ENCODE measurements around the gene CTU1.

Gene CTU1

DNA sequence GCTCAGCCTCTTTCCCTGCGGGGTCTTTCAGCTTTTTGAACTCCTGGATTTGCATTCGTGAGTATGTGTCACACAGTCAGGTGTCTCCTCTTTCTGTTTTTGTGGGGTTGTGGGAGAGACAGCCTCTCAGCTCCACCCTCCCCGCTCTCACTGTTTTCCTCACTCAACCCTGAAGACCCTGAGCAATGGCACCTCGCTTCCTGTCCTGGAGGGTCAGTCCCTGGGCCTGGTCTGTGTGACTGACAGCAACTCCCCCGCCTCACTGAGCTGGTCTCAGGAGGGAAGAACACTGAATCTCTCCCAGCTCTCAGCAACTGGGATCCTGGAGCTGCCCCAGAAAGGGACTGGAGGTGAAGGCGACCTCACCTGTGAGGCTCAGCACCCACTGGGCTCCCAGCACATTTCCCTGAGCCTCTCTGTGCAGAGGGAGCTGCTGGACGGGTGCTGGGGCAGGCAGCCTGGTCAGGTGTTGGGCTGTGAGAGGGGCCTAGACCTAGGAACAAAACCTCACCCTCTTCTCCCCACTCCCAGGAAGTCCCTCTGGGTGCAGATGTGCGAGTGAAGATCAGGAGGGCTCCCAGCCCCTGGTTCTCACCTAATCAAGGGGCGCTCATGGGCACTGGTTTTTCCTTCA lies 29.7 kb upstream of the CTU1 start:
- no peaks in the 10 kb centered on the region for H3K36me3 ChIP-seq
- no peak overlapping the region for H3K4me3 ChIP-seq
- intact Hi-C loops (cut with DNase I; ENCODE audit: low total_unique reads): no loop called here
- H3K9me3 ChIP-seq: no peaks in the 10 kb centered on the region
- no peaks in the 10 kb centered on the region for H3K4me1 ChIP-seq
- peak in 1 of 2 donors; percentile 27 for DNase-seq
- no peak overlapping the region for H3K27ac ChIP-seq
- peaks cover 0 to 28% of the 10 kb centered on the region in 2 donors for H3K27me3 ChIP-seq
- TF ChIP-seq, protein P1, sequence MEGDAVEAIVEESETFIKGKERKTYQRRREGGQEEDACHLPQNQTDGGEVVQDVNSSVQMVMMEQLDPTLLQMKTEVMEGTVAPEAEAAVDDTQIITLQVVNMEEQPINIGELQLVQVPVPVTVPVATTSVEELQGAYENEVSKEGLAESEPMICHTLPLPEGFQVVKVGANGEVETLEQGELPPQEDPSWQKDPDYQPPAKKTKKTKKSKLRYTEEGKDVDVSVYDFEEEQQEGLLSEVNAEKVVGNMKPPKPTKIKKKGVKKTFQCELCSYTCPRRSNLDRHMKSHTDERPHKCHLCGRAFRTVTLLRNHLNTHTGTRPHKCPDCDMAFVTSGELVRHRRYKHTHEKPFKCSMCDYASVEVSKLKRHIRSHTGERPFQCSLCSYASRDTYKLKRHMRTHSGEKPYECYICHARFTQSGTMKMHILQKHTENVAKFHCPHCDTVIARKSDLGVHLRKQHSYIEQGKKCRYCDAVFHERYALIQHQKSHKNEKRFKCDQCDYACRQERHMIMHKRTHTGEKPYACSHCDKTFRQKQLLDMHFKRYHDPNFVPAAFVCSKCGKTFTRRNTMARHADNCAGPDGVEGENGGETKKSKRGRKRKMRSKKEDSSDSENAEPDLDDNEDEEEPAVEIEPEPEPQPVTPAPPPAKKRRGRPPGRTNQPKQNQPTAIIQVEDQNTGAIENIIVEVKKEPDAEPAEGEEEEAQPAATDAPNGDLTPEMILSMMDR (IDR thresholded peaks at IDR 0.05): no peak

DNA sequence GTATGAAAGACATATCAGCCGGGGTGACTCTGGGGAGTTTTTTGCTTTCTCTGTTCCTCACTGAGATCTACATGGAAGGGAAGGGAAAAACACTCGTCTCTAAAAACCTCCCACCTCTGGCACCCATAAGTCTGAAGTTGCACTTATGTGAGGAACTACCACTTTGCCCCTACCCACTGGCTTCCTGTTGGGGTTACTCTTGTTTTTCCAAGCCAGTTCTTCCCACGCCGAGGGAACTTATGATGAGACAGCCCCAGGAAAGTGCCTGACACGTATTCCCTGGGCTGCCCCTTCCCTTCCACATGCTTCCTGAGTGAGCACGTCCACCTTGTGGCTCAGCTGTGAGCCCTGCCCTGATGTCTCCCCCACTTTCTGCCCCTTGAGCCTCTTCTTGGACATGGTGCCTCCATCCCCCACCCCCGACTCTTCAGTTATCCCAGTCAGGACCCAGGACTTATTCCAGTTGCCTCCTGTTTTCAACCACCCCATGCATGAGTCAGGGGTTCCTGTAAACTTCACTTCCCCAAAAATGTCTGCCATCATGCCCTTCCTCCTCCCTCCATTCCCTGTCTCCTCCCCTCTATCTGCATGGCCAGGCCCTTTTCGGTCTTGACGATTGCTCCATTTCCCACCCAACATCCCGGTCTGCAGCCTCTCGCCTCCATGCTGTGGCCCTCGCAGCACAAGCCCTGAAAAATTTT lies 28.8 kb upstream of the CTU1 start:
- intact Hi-C loops (cut with DNase I; ENCODE audit: low total_unique reads): no loop called here
- H3K27ac ChIP-seq: no peak overlapping the region

DNA sequence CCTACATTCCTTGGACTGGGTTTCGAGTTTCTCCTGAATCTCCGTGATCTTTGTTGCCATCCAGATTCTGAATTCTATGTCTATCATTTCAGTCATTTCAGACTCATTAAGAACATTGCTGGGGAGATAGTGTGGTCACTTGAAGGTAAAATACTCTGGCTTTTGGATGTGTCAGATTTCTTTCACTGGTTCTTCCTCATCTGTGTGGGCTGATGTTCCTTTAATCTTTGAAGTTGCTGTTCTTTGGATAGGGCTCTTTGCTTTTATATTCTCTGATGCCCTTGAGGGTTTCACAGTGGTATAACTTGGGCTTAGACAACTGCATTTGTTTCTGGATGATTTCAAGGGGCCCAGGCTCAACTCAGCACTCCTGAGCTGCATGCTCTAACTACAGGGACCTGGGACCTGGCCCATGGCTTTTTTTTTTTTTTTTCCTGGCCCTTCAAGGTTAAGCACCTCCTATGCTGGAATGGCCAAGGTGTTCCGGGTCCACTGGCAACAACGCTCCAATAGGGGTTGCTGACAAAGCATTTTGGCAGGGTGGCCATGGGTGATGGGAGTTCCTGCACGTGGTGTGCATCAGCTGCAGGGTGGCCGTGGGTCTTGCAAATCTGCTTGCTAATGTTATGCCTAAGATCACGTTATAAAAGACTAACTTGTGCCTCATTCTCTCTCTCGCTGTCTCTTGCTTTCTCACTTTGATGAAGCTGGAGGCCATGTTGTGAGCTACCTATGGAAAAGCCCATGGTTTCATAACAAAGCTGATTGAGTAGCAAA lies 28.0 kb upstream of the CTU1 start:
- peak in 1 of 2 donors; percentile 59 for DNase-seq
- H3K4me3 ChIP-seq: no peak overlapping the region
- TF ChIP-seq, protein P1 (IDR thresholded peaks at IDR 0.05): no peak
- no peaks in the 10 kb centered on the region for H3K36me3 ChIP-seq
- no peak overlapping the region for H3K27ac ChIP-seq
- intact Hi-C loops (cut with DNase I; ENCODE audit: low total_unique reads): no loop called here
- H3K9me3 ChIP-seq: no peaks in the 10 kb centered on the region
- peaks cover 0 to 3% (median 0%) of the 10 kb centered on the region in 4 donors for H3K4me1 ChIP-seq
- peaks cover 0 to 17% of the 10 kb centered on the region in 2 donors for H3K27me3 ChIP-seq

More for the DNA sequence above, 28.8 kb upstream of the CTU1 start:
- TF ChIP-seq, protein P1 (IDR thresholded peaks at IDR 0.05): no peak
- peaks cover 0 to 3% (median 0%) of the 10 kb centered on the region in 4 donors for H3K4me1 ChIP-seq
- peak; percentile 52 to 71 for DNase-seq
- H3K9me3 ChIP-seq: no peaks in the 10 kb centered on the region
- no peak overlapping the region for H3K4me3 ChIP-seq
- no peaks in the 10 kb centered on the region for H3K36me3 ChIP-seq
- H3K27me3 ChIP-seq: peaks cover 0 to 24% of the 10 kb centered on the region in 2 donors

DNA sequence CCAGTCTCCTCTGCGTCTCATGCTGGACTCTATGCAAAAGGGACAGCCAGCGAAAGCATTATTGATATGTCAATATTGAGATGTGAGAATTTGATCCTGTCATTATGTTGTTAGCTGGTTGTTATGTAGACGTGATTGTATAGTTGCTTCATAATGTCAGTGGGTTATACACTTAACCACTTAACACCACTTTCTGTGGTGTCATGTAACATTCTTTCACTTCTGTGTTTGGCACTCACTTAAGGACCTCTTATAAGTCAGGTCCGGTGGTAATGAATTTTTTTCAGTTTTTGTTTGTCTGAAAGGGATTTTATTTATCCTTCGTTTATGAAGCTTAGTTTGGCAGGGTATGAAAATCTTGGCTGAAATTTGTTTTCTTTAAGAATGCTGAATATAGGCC lies 26.8 kb upstream of the CTU1 start:
- H3K36me3 ChIP-seq: no peaks in the 10 kb centered on the region
- TF ChIP-seq, protein P1 (IDR thresholded peaks at IDR 0.05): no peak

DNA sequence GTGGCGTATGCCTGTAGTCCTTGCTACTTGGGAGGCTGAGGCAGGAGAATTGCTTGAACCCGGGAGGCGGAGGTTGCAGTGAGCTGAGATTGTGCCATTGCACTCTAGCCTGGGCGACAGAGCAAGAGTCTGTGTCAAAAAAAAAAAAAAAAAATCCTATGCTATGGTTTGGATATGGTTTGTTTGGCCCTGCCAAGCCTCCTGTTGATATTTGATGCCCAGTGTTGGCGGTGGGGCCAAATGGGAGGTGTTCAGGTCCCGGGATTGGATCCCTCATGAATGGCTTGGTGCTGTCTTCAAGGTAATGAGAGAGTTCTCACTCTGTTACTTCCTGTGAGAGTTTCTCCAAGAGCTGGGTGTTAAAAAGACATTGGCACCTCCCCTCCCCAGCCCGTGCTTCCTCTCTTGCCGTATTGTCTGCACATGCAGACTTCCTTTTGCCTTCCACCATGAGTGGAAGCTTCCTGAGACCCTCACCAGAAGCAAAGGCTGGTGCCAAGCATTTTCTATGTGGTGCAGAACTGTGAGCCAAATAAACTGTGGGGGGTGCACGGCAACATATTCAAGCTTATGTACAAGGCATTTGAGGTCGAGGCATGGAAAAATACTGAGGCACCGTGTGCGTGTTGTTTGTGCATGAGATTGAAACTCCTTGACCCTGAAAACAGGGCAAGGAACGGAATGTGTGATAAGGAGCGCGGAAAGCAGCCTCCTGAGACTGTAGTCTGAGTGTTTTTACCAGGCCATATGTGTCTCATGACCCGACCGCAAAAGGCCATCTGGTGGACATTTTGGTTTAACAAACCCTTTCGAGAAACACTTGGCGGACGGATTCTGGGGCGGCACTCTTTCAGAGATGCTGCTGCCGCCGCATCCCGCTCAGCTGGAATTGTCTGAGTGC lies 23.8 kb upstream of the CTU1 start:
- H3K4me1 ChIP-seq: peaks cover 0 to 3% (median 0%) of the 10 kb centered on the region in 4 donors
- intact Hi-C loops (cut with DNase I; ENCODE audit: low total_unique reads): no loop called here
- no peak overlapping the region for H3K27ac ChIP-seq
- TF ChIP-seq, protein P1 (IDR thresholded peaks at IDR 0.05): no peak
- DNase-seq: peak in 1 of 2 donors; percentile 64
- H3K4me3 ChIP-seq: no peak overlapping the region
- H3K9me3 ChIP-seq: no peaks in the 10 kb centered on the region
- H3K27me3 ChIP-seq: peaks cover 0 to 12% of the 10 kb centered on the region in 2 donors
- H3K36me3 ChIP-seq: no peaks in the 10 kb centered on the region

More for the DNA sequence above, 26.8 kb upstream of the CTU1 start:
- no peak for DNase-seq
- no peaks in the 10 kb centered on the region for H3K9me3 ChIP-seq
- H3K27me3 ChIP-seq: peaks cover 0 to 19% of the 10 kb centered on the region in 2 donors
- H3K4me1 ChIP-seq: peaks cover 0 to 3% (median 0%) of the 10 kb centered on the region in 4 donors
- H3K27ac ChIP-seq: no peak overlapping the region
- no peak overlapping the region for H3K4me3 ChIP-seq
- intact Hi-C loops (cut with DNase I; ENCODE audit: low total_unique reads): no loop called here

Measured in tibial artery (tissue), 4 donors.